Ishikawa (cell line): ENCODE measurements around the gene SLC3A2.

Experiments
- CEBPB ChIP-seq: IDR thresholded peaks from 2 replicates; pipeline ENCODE4 v1.6.1; 2012
- EGR1 ChIP-seq: IDR thresholded peaks from 2 replicates; pipeline ENCODE4 v1.6.1; 2012
- EP300 ChIP-seq: IDR thresholded peaks from 2 replicates; pipeline ENCODE4 v1.6.1; 2012; ENCODE audit warnings: borderline replicate concordance
- MAX ChIP-seq: IDR thresholded peaks from 2 replicates; pipeline ENCODE4 v1.6.1; 2012
- NFIC ChIP-seq: IDR thresholded peaks from 2 replicates; pipeline ENCODE4 v1.6.1; 2012
- RAD21 ChIP-seq: IDR thresholded peaks from 2 replicates; pipeline ENCODE4 v1.6.1; 2012; ENCODE audit warnings: low read depth
- REST ChIP-seq: IDR thresholded peaks from 2 replicates; pipeline ENCODE4 v1.6.1; 2012; ENCODE audit warnings: low read depth, mild to moderate bottlenecking
- TAF1 ChIP-seq: IDR thresholded peaks from 2 replicates; pipeline ENCODE4 v1.6.1; 2012; ENCODE audit warnings: low read depth, mild to moderate bottlenecking
- TCF12 ChIP-seq: IDR thresholded peaks from 2 replicates; pipeline ENCODE4 v1.6.1; 2012; ENCODE audit warnings: low read depth
- TEAD4 ChIP-seq: IDR thresholded peaks from 2 replicates; pipeline ENCODE4 v1.6.1; 2012
- USF1 ChIP-seq: IDR thresholded peaks from 2 replicates; pipeline ENCODE4 v1.6.1; 2012
- ZBTB7A ChIP-seq: IDR thresholded peaks from 2 replicates; pipeline ENCODE4 v1.6.1; 2012; ENCODE audit warnings: low read depth

GRCh38 chr11:62856333-62856895 is 24.3 kb upstream of the SLC3A2 start:
- TF ChIP-seq REST, result no peak
- TF ChIP-seq ZBTB7A, result no peak
- no peak for TF ChIP-seq CEBPB
- no peak for TF ChIP-seq EGR1
- TF ChIP-seq EP300, result no peak
- TF ChIP-seq MAX, result no peak
- no peak for TF ChIP-seq RAD21
- no peak for TF ChIP-seq TCF12
- no peak for TF ChIP-seq USF1
- no peak for TF ChIP-seq NFIC
- no peak for TF ChIP-seq TAF1
- no peak for TF ChIP-seq TEAD4
